OCI-LY3 (cell line): ENCODE measurements around the gene CCM2.
A peak's percentile ranks its signal among the peaks of the same experiment; 100 is the strongest.

Experiments
- H2AFZ ChIP-seq: fragments of 200-600, 300-600 bp; shearing (Covaris generic); 2 replicates; pipeline ENCODE4 v1.6.0; 2014; ENCODE audit warnings: antibody characterized with exemption, low read depth, low read length
- H3K27ac ChIP-seq: fragments of 200-600, 300-600 bp; sonication (generic); 2 replicates; pipeline ENCODE4 v1.5.1; 2014; ENCODE audit warnings: mild to moderate bottlenecking, low read length, moderate library complexity, mixed read lengths
- H3K27me3 ChIP-seq: fragments of 200-600, 300-600 bp; sonication (generic); 2 replicates; pipeline ENCODE4 v1.6.1; 2014; ENCODE audit warnings: low read depth, low read length, mixed read lengths
- H3K36me3 ChIP-seq: fragments of 200-600, 300-600 bp; sonication (generic); replicated peaks from 2 replicates; pipeline ENCODE3; 2014; ENCODE audit warnings: low read depth, low read length, mixed read lengths
- H3K4me1 ChIP-seq: fragments of 300-600, 200-600 bp; sonication (generic); 2 replicates; pipeline ENCODE4 v1.6.1; 2014; ENCODE audit warnings: low read length, mixed read lengths
- H3K4me2 ChIP-seq: fragments of 200-600, 300-600 bp; sonication (generic); 2 replicates; pipeline ENCODE4 v1.6.1; 2014; ENCODE audit warnings: low read length, mixed read lengths
- H3K4me3 ChIP-seq: fragments of 300-600, 200-600 bp; sonication (generic); 2 replicates; pipeline ENCODE4 v1.5.1; 2014; ENCODE audit warnings: antibody characterized with exemption, mild to moderate bottlenecking, low read length, moderate library complexity
- H3K79me2 ChIP-seq: fragments of 300-600, 200-600 bp; shearing (Covaris generic); 2 replicates; pipeline ENCODE4 v1.6.1; 2014; ENCODE audit warnings: mild to moderate bottlenecking, low read length, mixed read lengths
- H3K9ac ChIP-seq: fragments of 300-600, 200-600 bp; shearing (Covaris generic); 2 replicates; pipeline ENCODE4 v1.6.0; 2014; ENCODE audit warnings: mild to moderate bottlenecking, low read length, moderate library complexity
- H3K9me3 ChIP-seq: fragments of 200-600, 300-600 bp; shearing (Covaris generic); 2 replicates; pipeline ENCODE4 v1.6.1; 2014; ENCODE audit warnings: low read length, mixed read lengths; ENCODE audit not compliant: insufficient read depth
- H4K20me1 ChIP-seq: fragments of 200-600, 300-600 bp; sonication (generic); 2 replicates; pipeline ENCODE4 v1.6.1; 2016; ENCODE audit warnings: low read length, mixed read lengths; ENCODE audit not compliant: insufficient read depth
- EZH2phosphoT487 ChIP-seq: fragments of 200-600 bp; shearing (Covaris generic); IDR thresholded peaks from 2 replicates; pipeline ENCODE4 v1.6.1; 2018; ENCODE audit warnings: antibody characterized with exemption, mixed run types, low read depth
- TF ChIP-seq, protein P1 (sequence below): fragments of 200-600, 300-600 bp; sonication (generic); IDR thresholded peaks from 2 replicates; pipeline ENCODE4 v1.5.1; 2014; ENCODE audit warnings: antibody characterized with exemption, low read length, low read depth

CCM2 gene

GRCh38 chr7:44974549-44974948 is 25.5 kb upstream of the CCM2 start:
- peaks cover 26% of the 10 kb centered on the region for H3K4me1 ChIP-seq
- no peaks in the 10 kb centered on the region for H3K79me2 ChIP-seq
- H2AFZ ChIP-seq, result no peak overlapping the region
- no peaks in the 10 kb centered on the region for H4K20me1 ChIP-seq
- no peak overlapping the region for H3K4me2 ChIP-seq
- H3K36me3 ChIP-seq, result peaks cover 25% of the 10 kb centered on the region
- H3K27me3 ChIP-seq, result no peaks in the 10 kb centered on the region
- no peaks in the 10 kb centered on the region for H3K9me3 ChIP-seq
- H3K9ac ChIP-seq, result no peak overlapping the region
- no peak overlapping the region for H3K4me3 ChIP-seq
- TF ChIP-seq, protein P1, sequence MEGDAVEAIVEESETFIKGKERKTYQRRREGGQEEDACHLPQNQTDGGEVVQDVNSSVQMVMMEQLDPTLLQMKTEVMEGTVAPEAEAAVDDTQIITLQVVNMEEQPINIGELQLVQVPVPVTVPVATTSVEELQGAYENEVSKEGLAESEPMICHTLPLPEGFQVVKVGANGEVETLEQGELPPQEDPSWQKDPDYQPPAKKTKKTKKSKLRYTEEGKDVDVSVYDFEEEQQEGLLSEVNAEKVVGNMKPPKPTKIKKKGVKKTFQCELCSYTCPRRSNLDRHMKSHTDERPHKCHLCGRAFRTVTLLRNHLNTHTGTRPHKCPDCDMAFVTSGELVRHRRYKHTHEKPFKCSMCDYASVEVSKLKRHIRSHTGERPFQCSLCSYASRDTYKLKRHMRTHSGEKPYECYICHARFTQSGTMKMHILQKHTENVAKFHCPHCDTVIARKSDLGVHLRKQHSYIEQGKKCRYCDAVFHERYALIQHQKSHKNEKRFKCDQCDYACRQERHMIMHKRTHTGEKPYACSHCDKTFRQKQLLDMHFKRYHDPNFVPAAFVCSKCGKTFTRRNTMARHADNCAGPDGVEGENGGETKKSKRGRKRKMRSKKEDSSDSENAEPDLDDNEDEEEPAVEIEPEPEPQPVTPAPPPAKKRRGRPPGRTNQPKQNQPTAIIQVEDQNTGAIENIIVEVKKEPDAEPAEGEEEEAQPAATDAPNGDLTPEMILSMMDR, result no peak
- no peak for TF ChIP-seq EZH2phosphoT487
- H3K27ac ChIP-seq, result no peak overlapping the region

GRCh38 chr7:44975331-44976039 is 24.5 kb upstream of the CCM2 start:
- Histone ChIP-seq H3K4me3 (no peak overlapping the region), H3K36me3 (peaks cover 30% of the 10 kb centered on the region), H3K9me3 (no peaks in the 10 kb centered on the region), H3K4me2 (no peak overlapping the region), H4K20me1 (no peaks in the 10 kb centered on the region), H2AFZ (no peak overlapping the region), H3K27me3 (no peaks in the 10 kb centered on the region), H3K9ac (no peak overlapping the region), H3K4me1 (peaks cover 35% of the 10 kb centered on the region), H3K79me2 (no peaks in the 10 kb centered on the region), H3K27ac (no peak overlapping the region)
- TF ChIP-seq EZH2phosphoT487, result no peak
- TF ChIP-seq, protein P1, result no peak

DNA sequence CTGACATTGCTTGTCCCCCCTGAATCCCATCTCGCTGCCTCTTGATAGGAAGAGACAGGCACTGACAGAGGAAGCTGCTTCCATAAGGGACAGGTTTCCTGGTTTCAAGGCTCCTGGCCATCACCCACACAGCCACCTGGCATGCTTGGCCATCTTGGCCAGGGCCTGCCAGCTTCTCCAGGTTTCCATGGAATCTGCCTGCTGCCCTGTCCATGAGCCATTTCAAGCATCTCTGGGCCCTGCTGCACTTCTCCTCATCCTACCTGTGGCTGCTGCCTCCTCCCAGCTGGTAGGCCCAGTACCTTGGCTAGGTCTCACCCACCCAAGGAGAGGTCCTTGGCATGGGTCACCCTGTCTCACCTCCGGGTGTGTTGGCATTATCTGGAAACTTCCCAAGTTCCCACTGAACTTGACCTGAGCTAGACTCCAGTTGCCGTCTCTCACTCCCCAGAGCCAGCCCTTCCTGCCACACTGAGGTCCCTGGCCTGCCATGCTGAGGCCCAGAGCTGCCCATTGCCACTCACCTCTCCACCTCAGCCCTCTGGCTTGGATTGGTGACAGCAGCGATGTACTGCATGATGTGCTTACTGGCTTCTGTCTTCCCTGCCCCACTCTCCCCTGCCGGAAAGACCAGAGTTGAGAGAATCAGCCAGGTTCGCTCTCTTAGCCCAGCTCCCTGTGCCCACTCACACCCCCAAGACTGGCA is 23.8 kb upstream of the CCM2 start:
- H4K20me1 ChIP-seq, result no peaks in the 10 kb centered on the region
- H3K79me2 ChIP-seq, result no peaks in the 10 kb centered on the region
- no peak overlapping the region for H3K4me2 ChIP-seq
- H3K27ac ChIP-seq, result no peak overlapping the region
- no peak overlapping the region for H3K9ac ChIP-seq
- H3K9me3 ChIP-seq, result no peaks in the 10 kb centered on the region
- H3K36me3 ChIP-seq, result peaks cover 34% of the 10 kb centered on the region
- H2AFZ ChIP-seq, result no peak overlapping the region
- H3K27me3 ChIP-seq, result no peaks in the 10 kb centered on the region
- no peak overlapping the region for H3K4me3 ChIP-seq
- TF ChIP-seq, protein P1, result no peak
- TF ChIP-seq EZH2phosphoT487, result no peak
- H3K4me1 ChIP-seq, result peaks cover 42% of the 10 kb centered on the region

DNA sequence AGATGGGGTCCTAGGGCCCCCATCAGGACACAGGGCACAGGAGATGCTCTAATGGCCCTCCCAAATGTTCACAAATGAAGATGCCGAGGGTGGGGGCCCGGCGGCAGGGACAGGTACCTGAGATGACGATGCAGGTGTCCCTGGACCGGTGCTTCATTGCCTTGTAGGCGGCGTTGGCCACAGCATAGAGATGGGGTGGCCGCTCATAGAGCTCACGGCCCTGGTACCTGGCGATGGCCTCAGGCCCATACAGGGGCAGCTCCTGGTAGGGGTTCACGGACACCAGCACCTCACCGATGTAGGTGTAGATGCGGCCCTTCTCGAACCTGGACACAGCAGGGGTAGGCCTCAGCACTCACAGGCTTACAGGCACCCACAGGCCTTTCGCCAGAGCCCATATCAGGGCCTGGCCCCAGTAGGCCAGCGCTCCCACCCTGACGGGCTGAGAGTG is 23.2 kb upstream of the CCM2 start:
- 0 out of 2 replicates have a peak overlapping the region, but pooled peaks have one; percentile 14 for H3K4me2 ChIP-seq
- no peak overlapping the region for H2AFZ ChIP-seq
- H3K36me3 ChIP-seq, result peaks cover 38% of the 10 kb centered on the region
- no peaks in the 10 kb centered on the region for H3K27me3 ChIP-seq
- no peaks in the 10 kb centered on the region for H4K20me1 ChIP-seq
- no peak overlapping the region for H3K4me3 ChIP-seq
- TF ChIP-seq EZH2phosphoT487, result no peak
- TF ChIP-seq, protein P1, result no peak
- peak overlapping the region; percentile 10; the same call in 1 of the 2 replicates for H3K9ac ChIP-seq
- peaks cover 48% of the 10 kb centered on the region for H3K4me1 ChIP-seq
- H3K79me2 ChIP-seq, result no peaks in the 10 kb centered on the region
- H3K27ac ChIP-seq, result no peak overlapping the region
- H3K9me3 ChIP-seq, result no peaks in the 10 kb centered on the region
